ENCODE data around the gene IRAG1. TPM values are rescaled to one million over a fixed set of nuclear protein-coding genes. Genes with fewer than 3 reads are reported as not detected.
A peak's percentile ranks its signal among the peaks of the same experiment; 100 is the strongest.

The IRAG1 gene
- total RNA-seq, 1 donor, result 17.6 TPM

DNA sequence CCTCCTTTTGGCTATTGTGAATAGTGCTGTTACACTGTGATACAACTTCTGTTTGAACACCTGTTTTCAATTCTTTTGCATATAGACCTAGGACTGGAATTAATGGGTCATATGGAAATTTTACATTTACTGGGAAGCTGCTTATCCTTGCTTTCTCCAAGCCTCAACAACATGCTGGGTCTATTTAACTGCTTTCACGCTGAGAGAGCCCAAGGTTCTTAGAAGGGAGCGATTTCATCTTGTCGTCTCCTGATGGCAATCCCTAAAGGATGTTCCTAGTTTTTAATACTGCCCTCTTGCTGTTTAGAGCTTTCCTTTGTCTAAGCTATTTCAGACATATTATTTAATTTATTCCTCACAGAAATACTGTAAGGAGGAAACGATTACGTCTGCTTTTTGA, 15.5 kb downstream of the IRAG1 start:
- no peak for TF ChIP-seq CTCF (IDR thresholded peaks at IDR 0.05; ENCODE audit: insufficient read depth, low read length)
- DNase-seq (ENCODE audit: low read depth), result no peak
- H3K4me3 ChIP-seq (ENCODE audit: low read depth, low read length), result no peak overlapping the region

GRCh38 chr11:10676919-10677318, 16.6 kb downstream of the IRAG1 start:
- no peak overlapping the region for H3K4me3 ChIP-seq (ENCODE audit: low read depth, low read length)
- no peak for TF ChIP-seq CTCF (IDR thresholded peaks at IDR 0.05; ENCODE audit: insufficient read depth, low read length)
- DNase-seq (ENCODE audit: low read depth), result no peak

GRCh38 chr11:10674911-10675440, 18.6 kb downstream of the IRAG1 start:
- H3K4me3 ChIP-seq (ENCODE audit: low read depth, low read length), result no peak overlapping the region
- no peak for TF ChIP-seq CTCF (IDR thresholded peaks at IDR 0.05; ENCODE audit: insufficient read depth, low read length)
- DNase-seq (ENCODE audit: low read depth), result peak; percentile 67

DNA sequence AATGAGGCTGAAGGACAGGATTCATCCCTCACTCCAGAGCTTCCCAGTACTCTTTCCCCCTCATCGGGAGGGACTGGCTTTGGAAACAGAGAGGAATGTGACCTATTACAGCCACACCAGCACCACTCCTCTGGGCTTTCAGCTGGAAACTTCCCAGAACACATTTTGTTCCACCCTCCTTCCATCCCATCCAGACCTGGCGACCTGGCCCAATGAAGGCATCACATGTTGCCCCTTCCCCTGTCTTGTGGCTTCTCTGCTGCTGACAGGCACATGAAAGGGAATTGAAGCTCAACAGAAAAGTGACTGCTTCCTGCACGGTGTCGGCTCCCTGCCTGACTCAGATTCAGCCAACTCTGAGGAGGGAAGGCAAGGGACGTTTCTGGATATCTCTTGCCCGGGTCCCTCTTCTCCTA, 19.1 kb downstream of the IRAG1 start:
- no peak for TF ChIP-seq CTCF (IDR thresholded peaks at IDR 0.05; ENCODE audit: insufficient read depth, low read length)
- peak; percentile 51 for DNase-seq (ENCODE audit: low read depth)
- H3K4me3 ChIP-seq (ENCODE audit: low read depth, low read length), result no peak overlapping the region

- TF ChIP-seq CTCF (IDR thresholded peaks at IDR 0.05; ENCODE audit: insufficient read depth, low read length), result no peak
- DNase-seq (ENCODE audit: low read depth), result no peak
- no peak overlapping the region for H3K4me3 ChIP-seq (ENCODE audit: low read depth, low read length)
Observed at GRCh38 chr11:10673501-10674062, 20.0 kb downstream of the IRAG1 start.

- no peak for DNase-seq (ENCODE audit: low read depth)
- no peak overlapping the region for H3K4me3 ChIP-seq (ENCODE audit: low read depth, low read length)
- no peak for TF ChIP-seq CTCF (IDR thresholded peaks at IDR 0.05; ENCODE audit: insufficient read depth, low read length)
Observed at GRCh38 chr11:10670099-10670498, 23.5 kb downstream of the IRAG1 start.

All from fibroblast of the aortic adventitia (primary cell).